HG02938 (cell line): Measurements from ENCODE around the gene CFAP157.

Experiments used
- ATAC-seq: cut with Tn5 transposase; IDR thresholded peaks from one replicate; pipeline ENCODE4 v1.9.1; 2021; ENCODE audit warnings: mild to moderate bottlenecking, moderate library complexity; ENCODE audit not compliant: unreplicated experiment

Gene CFAP157

DNA sequence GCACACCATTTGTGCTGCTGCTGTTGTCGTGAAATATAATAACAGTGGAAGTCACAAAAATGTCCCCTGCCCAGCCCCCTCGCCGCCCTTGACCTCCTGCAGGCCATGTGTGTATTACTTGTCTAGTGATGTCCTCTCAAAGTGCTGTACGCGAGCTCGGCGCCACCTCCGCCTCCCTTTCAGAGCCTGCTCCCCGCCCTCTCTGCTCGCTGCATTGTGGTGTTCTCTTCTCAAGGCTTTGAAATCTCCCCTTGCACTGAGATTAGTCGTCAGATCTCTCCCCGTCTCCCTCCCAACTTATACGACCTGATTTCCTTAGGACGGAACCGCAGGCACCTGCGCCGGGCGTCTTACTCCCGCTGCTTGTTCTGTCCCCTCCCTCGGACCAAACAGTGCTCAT is 14.7 kb upstream of the CFAP157 start:
- ATAC-seq: no peak

DNA sequence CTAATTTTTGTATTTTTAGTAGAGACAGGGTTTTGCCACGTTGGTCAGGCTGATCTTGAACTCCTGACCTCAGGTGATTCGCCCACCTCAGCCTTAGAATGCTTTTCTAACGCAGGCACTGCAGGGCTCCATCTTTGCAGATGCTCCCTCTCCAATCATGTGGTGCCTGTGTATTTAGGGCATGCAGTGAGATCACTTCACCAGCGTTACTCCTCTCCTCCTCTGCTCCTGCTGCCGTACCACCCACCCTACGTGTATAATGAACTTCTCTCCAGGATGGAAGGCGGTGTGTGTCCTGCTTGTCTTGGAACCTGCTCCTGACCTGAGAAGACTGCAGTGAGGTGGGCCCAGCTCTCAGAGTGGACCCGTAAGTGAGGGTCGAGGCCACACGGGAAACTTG is 13.6 kb upstream of the CFAP157 start:
- ATAC-seq: no peak

DNA sequence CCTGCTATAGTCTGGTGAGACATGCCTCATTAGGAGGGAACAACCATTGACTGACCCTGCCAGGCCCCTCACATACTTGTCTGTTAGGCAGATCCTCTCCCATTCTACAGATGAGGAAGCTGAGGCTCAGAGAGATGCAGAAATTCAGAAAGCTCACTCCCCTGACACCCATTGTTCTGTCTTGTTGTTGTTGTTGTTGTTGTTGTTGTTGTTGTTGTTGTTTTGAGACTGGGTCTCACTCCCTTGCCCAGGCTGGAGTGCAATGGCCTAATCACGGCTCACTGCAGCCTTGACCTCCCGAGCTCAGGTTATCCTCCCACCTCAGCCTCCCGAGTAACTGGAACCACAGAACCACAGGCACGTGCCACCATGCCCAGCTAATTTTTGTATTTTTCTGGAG is 13.1 kb upstream of the CFAP157 start:
- no peak for ATAC-seq

DNA sequence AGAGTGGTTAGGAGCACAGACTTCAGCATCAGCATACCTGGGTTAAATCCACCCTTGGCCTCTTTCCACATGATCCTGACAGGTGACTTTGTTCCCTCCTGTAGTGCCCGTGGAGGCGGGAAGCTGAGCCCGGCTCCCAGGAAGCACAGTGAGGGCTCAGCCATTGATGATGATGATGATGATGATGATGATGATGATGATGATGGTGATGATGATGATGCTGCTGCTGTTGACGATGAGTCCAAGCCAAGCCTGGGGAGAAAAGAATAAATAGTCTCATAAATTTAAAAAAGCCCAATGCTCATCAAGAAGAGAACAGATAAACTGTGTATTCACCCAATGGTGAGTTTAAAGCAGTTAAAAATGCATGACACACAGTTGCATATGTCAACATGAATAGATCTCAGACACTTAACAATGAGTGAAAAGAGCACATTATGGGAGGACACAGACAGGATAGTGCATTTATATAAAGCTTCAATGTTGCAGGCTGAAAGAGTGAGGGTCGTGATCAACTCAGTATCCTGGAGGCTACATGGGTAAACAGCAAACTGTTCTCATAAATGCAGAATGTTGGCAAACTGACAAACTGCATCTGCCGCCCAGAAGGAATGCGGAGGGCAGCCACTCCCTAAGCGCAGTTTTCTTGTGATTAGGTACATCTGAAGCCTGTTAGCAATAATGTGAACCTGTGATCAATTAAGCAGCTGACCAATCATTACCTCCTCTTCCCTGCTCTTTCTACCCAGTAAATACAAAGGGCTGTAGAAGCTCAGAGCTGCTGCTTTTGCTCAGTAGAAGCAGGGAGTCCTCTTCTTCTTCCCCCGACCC is 11.7 kb upstream of the CFAP157 start:
- ATAC-seq: no peak

DNA sequence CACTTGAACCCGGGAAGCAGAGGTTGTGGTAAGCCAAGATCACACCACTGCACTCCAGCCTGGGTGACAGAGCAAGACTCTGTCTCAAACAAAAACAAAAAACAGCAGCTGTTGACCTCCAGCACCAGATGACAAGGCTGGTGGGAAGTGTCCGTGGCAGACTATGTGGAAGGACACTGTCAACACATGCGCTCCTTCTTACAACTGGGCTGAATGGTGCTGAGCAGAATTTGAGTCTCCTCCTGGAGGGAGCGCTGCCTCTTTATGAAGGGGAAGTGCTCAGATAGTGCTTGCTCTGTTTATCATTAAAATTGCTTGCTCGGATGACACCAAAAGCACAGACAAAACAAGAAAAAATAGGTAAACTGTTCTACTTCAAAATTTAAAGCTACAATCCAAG is 9.2 kb upstream of the CFAP157 start:
- no peak for ATAC-seq

DNA sequence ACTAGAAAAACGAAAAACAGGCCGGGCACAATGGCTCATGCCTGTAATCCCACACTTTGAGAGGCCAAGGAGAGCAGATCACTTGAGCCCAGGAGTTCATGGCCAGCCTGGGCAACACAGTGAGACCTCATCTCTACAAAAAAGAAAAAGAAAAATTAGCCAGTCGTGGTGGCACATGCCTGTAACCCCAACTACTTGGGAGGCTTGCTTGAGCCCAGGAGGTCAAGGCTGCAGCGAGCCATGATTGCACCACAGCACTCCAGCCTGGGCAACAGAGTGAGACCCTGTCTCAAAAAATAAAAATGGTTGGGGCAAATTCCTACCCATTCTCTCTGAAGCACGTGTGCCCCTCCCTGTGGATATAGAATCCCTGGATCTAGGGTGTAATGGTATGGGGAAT is 8.4 kb upstream of the CFAP157 start:
- no peak for ATAC-seq

DNA sequence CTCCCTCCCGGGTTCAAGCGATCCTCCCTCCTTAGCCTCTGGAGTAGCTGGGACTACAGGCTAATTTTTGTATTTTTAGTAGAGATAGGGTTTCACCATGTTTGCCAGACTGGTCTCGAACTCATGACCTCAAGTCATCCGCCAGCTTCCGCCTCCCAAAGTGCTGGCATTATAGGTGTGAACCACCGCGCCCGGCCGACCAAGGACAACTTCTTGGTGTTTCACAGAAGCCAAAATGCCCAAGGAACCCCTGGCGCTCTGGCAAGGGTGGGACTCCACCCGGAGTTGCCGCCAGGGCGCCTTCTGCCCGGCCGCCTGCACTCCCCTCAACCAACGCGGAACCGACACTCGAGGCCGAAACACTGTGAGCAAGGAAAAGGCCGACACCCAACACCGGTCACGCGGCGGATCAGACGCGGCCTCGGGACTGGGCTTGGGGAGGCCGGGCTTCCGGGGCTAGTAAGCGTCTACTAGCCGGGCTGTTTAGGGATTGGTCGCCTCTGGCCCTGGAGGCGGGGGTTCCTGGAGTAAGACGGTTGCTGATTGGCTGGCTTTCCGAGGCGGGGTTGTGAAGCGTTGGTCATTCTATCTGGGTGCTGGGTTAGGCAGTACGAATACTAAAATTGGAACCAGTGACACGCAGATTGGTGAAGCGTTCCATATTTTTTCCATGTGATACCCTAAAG is 7.7 kb upstream of the CFAP157 start:
- peak; percentile 91 for ATAC-seq

DNA sequence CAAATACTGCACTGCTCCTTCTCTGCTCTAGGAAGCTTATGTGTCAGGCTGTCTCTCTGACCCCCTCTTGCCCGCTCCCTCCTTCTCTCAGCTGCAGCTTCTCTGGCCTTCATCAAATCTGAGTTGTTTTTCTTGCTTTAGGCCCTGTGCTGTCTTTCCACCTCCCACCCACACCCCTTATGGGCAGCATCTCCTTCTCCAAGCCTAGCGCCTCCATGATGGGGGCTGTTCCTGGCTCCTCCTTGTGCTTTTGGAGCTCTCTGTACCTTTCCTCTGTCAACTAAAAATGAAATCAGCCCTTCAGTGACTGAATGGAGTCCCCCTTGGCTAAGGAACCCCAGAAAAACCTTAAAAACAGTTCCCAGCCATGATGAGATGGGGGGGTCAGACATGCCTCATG is 6.6 kb upstream of the CFAP157 start:
- ATAC-seq: no peak

DNA sequence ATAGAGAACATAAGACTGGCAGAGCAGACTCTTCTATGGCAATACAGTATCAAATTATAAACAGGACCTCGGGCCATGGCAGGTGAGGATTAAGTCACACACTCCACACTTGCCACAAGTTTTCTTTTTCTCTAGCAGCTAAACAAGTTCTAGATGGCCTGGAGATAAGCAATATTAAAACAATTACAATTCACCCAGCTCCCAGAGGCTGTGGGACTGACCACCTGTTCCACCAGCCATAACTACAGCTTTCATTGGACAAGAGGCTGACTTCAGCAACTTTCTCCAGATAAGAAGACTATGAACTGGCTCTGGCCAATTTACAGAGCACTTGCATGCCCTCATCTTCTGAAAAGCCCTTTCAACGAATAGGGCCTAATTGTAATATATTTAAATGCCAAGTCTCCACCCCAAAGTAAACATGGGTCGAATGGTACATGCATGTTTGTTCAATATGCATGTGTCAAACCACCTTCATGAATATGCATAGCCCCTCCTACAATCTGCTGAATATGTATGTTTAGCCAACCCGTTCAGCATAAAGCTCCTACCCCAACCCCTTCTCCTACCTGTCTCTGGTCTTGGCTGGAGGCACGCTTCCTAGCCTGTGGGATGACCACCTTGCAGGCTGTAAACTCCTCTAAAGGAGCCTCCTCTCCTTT is 6.1 kb upstream of the CFAP157 start:
- no peak for ATAC-seq

DNA sequence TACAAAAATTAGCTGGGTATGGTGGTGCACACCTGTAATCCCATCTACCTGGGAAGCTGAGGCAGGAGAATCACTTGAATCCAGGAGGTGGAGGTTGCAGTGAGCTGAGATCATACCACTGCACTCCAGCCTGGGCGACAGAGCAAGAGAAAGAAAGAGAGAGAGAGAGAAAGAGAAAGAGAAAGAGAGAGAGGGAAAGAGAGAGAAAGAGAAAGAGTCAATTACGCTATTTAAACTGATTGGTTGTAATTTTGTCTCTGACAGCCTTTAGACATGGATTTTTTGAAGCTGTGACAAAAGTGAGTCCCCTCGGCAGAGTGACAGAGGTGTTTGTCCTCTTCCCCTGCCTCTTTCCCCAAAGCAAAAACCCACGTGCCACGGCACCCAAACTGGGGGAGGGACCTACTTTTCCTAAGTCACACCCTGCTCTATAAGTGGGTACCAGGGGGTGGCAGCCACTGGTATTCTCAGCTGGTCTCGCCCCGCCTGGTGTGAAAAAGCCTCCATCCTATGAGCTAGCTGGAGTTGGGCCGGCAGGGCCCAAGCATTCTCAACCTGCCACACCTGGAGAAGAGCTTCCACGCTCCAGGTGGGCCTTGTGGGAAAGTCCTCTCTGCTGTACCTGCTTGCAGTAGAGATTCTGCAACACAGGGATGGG is 3.4 kb upstream of the CFAP157 start:
- no peak for ATAC-seq

DNA sequence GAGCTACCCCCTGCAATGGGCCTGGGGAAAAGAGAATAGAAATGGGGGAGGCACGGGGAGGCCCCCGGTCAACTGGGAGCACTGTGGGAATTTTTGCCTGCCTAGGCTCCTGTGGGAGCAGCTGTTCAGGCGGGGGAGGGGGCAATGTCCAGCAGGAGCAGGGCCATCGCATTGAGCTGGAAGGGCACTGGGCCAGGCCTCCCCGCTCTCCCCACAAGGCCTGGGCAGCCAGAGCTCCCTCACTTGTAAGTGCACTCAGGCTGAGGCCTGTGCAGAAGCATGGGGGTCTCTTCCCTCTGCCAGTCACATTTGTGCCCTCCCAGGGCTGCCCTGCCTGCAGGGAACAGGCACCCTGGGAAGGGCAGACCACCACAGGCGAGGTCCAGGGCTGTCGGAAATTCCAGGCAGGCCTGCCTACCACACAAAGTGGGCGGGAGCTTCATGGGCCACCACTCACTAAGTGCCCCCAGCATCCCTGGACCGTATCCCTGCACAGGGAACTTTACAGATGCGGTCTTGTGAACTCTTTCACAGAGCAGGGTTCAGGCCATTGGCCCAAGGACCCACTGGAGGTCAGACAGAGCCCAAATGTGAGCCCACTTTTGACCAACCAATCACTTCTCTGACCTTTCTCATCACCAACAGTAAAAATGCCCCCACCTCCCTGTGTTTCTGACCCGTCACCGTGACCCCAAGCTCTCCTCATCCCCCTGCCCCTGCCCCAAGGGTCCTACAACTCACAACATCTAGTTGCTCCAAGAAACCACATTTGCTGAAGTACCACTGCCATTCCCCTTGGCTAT is 1.0 kb upstream of the CFAP157 start:
- ATAC-seq: no peak

DNA sequence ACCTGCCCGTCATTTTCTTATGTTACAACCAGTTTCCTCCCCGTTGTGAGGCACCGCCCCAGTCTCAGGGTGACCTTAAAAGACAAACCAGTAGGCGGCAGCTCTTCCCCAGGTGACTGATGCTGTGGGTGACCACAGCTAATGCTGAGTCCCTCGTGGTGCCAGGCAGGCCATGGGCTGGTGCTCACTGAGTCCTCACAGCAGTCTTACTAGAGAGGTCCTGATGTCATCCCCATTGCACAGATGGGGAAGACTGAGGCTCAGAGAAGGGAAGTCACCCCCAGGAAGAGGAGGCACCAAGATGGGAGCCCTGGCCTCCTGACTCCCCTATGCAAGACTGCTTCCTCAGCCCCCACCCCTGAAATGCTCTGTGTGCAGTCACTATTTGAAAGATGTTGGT is 978 bp downstream of the CFAP157 start:
- no peak for ATAC-seq

DNA sequence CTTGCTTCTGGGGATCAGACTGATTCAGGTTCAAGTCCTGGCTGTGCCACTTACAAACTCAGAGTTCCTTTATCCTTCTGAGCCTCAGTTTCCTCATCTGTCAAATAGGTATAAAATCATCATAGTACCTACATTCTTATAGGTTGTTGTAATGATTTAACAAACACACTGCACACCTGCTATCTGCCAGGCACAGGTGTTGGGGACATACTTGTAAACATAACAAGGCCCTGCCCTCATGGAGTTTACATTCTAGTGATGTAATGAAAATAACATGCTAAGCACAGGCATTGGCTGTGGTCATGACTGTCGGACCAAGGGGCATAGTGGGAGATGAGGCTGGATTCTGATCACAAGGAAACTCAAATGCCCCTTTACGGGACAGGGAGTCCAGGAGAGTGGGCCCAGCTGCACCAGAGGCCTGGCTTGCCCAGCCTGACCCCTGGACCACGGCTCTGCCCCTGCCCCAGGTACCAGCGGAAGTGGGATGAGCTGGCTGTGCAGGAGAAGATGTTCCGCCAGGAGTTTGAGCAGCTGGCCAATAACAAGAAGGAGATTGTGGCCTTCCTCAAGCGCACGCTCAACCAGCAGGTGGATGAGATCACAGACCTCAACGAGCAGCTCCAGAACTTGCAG is 2.3 kb downstream of the CFAP157 start:
- no peak for ATAC-seq

DNA sequence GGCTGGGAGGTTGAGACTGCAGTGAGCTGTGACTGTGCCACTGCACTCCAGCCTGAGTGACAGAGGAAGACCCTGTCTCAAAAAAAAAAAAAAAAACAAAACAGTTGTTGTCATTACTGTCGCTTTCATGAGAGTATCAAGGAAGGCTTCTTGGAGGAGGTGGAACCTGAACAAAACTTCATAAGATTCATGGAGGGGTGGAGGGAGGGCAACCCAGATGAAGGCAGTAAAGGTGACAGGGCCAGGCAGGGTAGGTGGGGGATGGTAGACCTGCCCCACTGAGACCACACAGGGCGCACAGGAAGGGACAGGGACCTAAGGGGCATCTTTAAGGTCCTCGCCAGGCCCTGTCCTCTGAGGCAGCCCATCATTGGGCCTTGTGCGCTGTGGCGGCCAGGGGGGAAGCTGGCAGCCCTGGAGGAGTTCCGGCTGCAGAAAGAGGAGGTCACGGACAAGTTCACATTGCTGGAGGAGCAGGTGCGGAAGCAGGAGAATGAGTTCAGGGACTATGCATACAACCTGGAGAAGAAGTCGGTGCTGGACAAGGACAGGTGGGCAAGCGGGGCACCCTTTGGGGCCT is 3.5 kb downstream of the CFAP157 start:
- no peak for ATAC-seq

DNA sequence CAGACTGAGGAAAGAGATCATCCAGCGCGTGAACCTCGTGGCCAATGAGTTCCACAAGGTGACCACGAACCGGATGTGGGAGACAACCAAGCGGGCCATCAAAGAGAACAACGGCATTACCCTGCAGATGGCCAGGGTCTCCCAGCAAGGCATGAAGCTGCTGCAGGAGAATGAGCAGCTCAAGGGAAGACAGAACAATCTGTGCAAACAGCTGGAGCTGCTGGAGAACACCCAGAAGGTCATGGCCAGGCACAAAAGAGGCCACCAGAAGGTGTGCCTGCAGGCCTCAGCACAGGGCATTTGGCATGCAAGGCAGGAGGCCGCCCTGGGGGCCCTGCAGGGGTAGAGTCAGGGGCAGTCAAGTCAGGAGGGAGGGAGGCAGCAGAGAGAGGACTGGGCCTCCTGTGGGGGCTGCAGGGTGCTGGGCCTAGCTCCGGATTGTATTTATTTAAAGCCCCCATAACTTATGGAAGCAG is 4.5 kb downstream of the CFAP157 start:
- no peak for ATAC-seq

DNA sequence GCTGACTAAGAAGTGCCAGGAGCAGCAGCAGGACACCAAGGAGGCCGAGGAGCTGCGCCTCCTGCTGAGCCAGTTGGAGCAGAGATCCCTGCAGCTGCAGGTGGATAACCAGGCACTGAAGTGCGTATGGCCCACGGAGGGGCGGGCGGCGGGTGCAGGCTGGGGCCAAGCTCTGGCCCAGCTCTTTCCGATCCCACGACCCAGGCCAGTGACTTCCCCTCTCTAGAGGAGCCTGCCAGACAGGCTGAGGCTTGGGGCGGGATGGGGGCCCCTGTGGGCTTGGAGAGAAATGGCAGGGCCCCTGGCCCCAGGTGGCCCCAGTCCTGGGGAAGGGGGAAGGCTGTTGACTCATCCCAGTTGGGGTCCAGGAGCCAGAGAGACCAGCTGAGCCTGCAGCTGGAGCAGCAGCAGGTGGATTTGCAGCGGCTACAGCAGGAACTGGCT is 5.1 kb downstream of the CFAP157 start:
- no peak for ATAC-seq

DNA sequence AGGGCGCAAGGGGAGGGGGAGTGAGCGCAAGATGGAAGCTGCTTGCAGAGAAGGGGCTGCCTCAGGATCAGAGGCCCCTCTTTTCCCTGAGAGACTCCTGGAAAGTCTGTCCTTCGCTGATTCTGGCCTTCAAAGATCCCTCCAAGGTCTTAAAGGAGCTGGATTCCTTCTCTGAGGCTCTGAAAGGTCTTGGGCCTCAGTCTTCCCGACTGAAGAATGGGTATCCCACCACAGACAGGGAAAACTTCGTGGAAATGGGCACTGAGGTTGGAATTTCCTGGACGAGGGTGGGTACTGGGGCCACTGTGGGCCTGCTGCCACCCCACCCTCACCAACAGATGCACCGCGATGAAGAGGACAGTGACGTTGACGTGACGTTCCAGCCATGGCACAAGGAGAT is 5.6 kb downstream of the CFAP157 start:
- no peak for ATAC-seq

DNA sequence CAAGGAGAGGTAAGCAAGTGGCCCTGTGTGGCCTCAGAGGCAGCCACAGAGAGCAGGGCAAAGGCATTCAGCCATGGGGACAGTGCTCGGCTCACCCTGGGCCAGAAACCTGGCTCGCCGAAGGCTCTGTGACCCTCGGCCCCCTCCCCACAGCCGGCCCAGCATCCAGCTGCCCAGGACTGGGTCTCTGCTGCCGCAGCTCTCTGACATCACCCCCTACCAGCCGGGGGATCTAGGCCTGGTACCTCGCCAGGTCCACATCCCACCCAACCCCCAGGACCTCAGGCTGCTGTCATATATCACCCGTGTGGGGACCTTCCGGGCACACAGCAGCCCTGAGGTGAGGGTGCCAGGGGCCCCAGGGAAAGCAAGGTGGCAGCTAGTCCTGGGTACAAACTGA is 6.1 kb downstream of the CFAP157 start:
- ATAC-seq: no peak

DNA sequence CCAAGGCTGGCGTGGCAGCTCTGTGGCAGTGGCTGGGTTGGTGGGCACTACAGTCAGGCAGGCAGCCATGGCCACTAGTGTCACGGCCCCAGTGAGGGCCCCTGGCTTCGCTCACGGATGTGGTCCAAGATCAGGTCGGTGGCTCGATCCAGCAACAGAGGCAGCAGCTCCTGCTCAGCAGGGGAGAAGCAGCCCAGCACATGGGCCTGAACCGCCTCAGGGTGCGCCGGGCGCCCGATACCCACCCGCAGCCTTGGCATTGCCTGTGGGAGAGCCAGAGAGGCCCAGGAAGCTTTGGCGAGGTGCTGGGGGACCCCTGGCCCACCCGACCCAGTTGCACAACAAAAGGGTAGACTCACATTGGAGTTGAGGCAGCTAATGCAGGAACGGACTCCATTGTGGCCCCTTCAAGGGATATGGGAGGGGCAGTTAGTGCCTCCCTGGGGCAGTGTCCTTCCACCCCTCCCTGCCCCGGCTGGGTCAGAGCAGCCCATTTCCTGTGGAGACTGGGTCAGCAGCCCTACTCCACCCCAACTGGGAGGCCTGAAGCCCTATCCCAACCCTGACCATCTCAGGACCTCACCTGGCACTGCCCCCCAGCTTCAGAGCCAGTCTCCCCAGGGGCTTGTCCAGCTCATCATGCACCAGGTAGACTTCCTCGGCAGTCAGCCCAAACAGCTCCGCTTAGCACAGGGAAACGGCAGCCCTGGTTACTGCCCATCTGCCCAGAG is 7.4 kb downstream of the CFAP157 start:
- no peak for ATAC-seq
